ENCODE results near the gene HLTF.

HLTF gene

GRCh38 chr3:149067883-149068282, 18.4 kb downstream of the HLTF start:
- TF ChIP-seq CTCF (IDR thresholded peaks at IDR 0.05; ENCODE audit: low read length, missing control alignments) = no peak
- no peak for DNase-seq (ENCODE audit: low read depth)
- H3K4me3 ChIP-seq (replicated peaks; ENCODE audit: low read depth, low read length) = no peak overlapping the region

- TF ChIP-seq CTCF (IDR thresholded peaks at IDR 0.05; ENCODE audit: low read length, missing control alignments) = no peak
Observed at GRCh38 chr3:149061776-149062175, 24.6 kb downstream of the HLTF start.

GRCh38 chr3:149058602-149059001, 27.7 kb downstream of the HLTF start:
- DNase-seq (ENCODE audit: low read depth) = no peak
- TF ChIP-seq CTCF (IDR thresholded peaks at IDR 0.05; ENCODE audit: low read length, missing control alignments) = no peak

More at GRCh38 chr3:149061776-149062175, 24.6 kb downstream of the HLTF start:
- DNase-seq (ENCODE audit: low read depth) = peak; percentile 57
- no peak overlapping the region for H3K4me3 ChIP-seq (replicated peaks; ENCODE audit: low read depth, low read length)

GRCh38 chr3:149058198-149058597, 28.1 kb downstream of the HLTF start:
- no peak overlapping the region for H3K4me3 ChIP-seq (replicated peaks; ENCODE audit: low read depth, low read length)
- TF ChIP-seq CTCF (IDR thresholded peaks at IDR 0.05; ENCODE audit: low read length, missing control alignments) = no peak
- DNase-seq (ENCODE audit: low read depth) = no peak

More at GRCh38 chr3:149058602-149059001, 27.7 kb downstream of the HLTF start:
- no peak overlapping the region for H3K4me3 ChIP-seq (replicated peaks; ENCODE audit: low read depth, low read length)

GRCh38 chr3:149055575-149055974, 30.8 kb downstream of the HLTF start:
- no peak for DNase-seq (ENCODE audit: low read depth)
- no peak for TF ChIP-seq CTCF (IDR thresholded peaks at IDR 0.05; ENCODE audit: low read length, missing control alignments)
- no peak overlapping the region for H3K4me3 ChIP-seq (replicated peaks; ENCODE audit: low read depth, low read length)

- no peak for DNase-seq (ENCODE audit: low read depth)
- TF ChIP-seq CTCF (IDR thresholded peaks at IDR 0.05; ENCODE audit: low read length, missing control alignments) = no peak
- H3K4me3 ChIP-seq (replicated peaks; ENCODE audit: low read depth, low read length) = no peak overlapping the region
Observed at GRCh38 chr3:149044339-149045083, 41.8 kb downstream of the HLTF start.

Measured in fibroblast of pulmonary artery (primary cell).